ENCODE data around the gene PCP4. TPM values are rescaled to one million over a fixed set of nuclear protein-coding genes. Genes with fewer than 3 reads are reported as not detected.

The PCP4 gene
- total RNA-seq, 4 donors from 2014 or later: 67.9 to 318 (median 238) TPM

- no peak for DNase-seq
- intact Hi-C loops (cut with DNase I): no loop called here
- Histone ChIP-seq H3K36me3 (no peaks in the 10 kb centered on the region), H3K4me3 (replicated peaks in 1 of 3) (no peak overlapping the region), H3K27ac (no peak overlapping the region), H3K4me1 (no peaks in the 10 kb centered on the region), H3K27me3 (no peaks in the 10 kb centered on the region), H3K9me3 (no peaks in the 10 kb centered on the region)
- 91 to 93% methylated on average over 4 of the region's 4 CpGs for WGBS, 2 donors
- TF ChIP-seq, protein P1, sequence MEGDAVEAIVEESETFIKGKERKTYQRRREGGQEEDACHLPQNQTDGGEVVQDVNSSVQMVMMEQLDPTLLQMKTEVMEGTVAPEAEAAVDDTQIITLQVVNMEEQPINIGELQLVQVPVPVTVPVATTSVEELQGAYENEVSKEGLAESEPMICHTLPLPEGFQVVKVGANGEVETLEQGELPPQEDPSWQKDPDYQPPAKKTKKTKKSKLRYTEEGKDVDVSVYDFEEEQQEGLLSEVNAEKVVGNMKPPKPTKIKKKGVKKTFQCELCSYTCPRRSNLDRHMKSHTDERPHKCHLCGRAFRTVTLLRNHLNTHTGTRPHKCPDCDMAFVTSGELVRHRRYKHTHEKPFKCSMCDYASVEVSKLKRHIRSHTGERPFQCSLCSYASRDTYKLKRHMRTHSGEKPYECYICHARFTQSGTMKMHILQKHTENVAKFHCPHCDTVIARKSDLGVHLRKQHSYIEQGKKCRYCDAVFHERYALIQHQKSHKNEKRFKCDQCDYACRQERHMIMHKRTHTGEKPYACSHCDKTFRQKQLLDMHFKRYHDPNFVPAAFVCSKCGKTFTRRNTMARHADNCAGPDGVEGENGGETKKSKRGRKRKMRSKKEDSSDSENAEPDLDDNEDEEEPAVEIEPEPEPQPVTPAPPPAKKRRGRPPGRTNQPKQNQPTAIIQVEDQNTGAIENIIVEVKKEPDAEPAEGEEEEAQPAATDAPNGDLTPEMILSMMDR (IDR thresholded peaks at IDR 0.05): no peak
- TF ChIP-seq POLR2A (IDR thresholded peaks at IDR 0.05): no peak
Measured at GRCh38 chr21:39955326-39955725, 88.1 kb downstream of the PCP4 start.

DNA sequence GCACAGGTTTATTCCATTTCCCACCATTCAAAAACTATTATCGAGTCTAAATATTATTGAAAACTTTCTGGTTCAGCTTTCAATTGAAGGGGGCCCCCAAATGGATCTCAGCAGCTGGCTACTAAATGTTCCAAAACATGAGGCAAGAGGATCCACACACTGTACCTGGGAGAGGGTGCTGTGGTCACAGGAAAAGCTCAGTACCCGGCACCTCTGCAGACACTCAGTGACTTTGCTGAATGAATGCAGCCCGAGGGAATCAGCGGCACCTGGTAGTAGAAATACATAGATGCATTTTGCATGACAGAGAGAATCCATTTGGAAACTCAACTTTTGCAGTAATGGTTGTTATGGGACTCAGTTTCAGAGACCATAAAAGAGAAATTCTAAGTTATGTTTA, 89.3 kb downstream of the PCP4 start:
- H3K4me3 ChIP-seq (replicated peaks in 1 of 3): no peak overlapping the region
- no peaks in the 10 kb centered on the region for H3K9me3 ChIP-seq
- TF ChIP-seq, protein P1 (IDR thresholded peaks at IDR 0.05): no peak
- no peak for TF ChIP-seq POLR2A (IDR thresholded peaks at IDR 0.05)
- H3K36me3 ChIP-seq: no peaks in the 10 kb centered on the region
- no peak for DNase-seq
- intact Hi-C loops (cut with DNase I): no loop called here
- no peak overlapping the region for H3K27ac ChIP-seq
- H3K4me1 ChIP-seq: no peaks in the 10 kb centered on the region
- 95 to 98% methylated on average over 4 of the region's 4 CpGs for WGBS, 2 donors
- H3K27me3 ChIP-seq: no peaks in the 10 kb centered on the region

- Histone ChIP-seq H3K9me3 (no peaks in the 10 kb centered on the region), H3K27me3 (no peaks in the 10 kb centered on the region), H3K4me3 (replicated peaks in 1 of 3) (no peak overlapping the region), H3K36me3 (no peaks in the 10 kb centered on the region), H3K27ac (no peak overlapping the region), H3K4me1 (no peaks in the 10 kb centered on the region)
- intact Hi-C loops (cut with DNase I): no loop called here
- no peak for TF ChIP-seq POLR2A (IDR thresholded peaks at IDR 0.05)
- no peak for DNase-seq
- 94 to 98% methylated on average over 2 of the region's 2 CpGs for WGBS, 2 donors
Measured at GRCh38 chr21:39958731-39959130, 91.5 kb downstream of the PCP4 start.

DNA sequence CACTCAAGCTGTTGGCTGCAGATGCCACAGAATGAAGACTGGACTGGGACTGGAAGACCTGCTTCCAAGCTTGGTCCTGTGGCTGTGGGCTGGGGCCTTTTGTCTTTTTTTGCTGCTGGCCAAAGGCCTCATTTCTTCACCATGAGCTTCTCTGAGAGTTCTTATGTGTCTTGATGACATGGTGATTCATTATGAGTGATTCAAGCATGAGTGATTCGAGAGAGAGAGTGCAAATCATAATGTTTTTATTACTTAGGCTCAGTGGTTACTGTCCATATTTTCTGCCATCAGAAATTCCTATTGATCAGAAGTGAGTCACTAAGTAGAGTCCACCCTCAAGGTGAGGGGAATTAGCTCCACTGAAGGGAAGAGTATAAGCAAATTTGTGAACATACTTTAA, 94.0 kb downstream of the PCP4 start:
- no peak for DNase-seq
- 61 to 87% methylated on average over 1 of the region's 1 CpG for WGBS, 2 donors
- Histone ChIP-seq H3K9me3 (no peaks in the 10 kb centered on the region), H3K4me3 (replicated peaks in 1 of 3) (no peak overlapping the region), H3K27ac (no peak overlapping the region), H3K27me3 (no peaks in the 10 kb centered on the region), H3K36me3 (no peaks in the 10 kb centered on the region), H3K4me1 (no peaks in the 10 kb centered on the region)
- TF ChIP-seq, protein P1 (IDR thresholded peaks at IDR 0.05): no peak
- TF ChIP-seq POLR2A (IDR thresholded peaks at IDR 0.05): no peak
- intact Hi-C loops (cut with DNase I): no loop called here

- intact Hi-C loops (cut with DNase I): no loop called here
- H3K9me3 ChIP-seq: no peaks in the 10 kb centered on the region
- TF ChIP-seq POLR2A (IDR thresholded peaks at IDR 0.05): no peak
- TF ChIP-seq, protein P1 (IDR thresholded peaks at IDR 0.05): no peak
- no peak overlapping the region for H3K27ac ChIP-seq
- H3K36me3 ChIP-seq: no peaks in the 10 kb centered on the region
- no peak for DNase-seq
- no peaks in the 10 kb centered on the region for H3K27me3 ChIP-seq
- H3K4me1 ChIP-seq: no peaks in the 10 kb centered on the region
- H3K4me3 ChIP-seq (replicated peaks in 1 of 3): no peak overlapping the region
- WGBS, 2 donors: 38 to 39% methylated on average over 1 of the region's 1 CpG
Measured at GRCh38 chr21:39965026-39965425, 97.8 kb downstream of the PCP4 start.

GRCh38 chr21:39966786-39967185, 99.5 kb downstream of the PCP4 start:
- Histone ChIP-seq H3K27ac (no peak overlapping the region), H3K27me3 (no peaks in the 10 kb centered on the region), H3K9me3 (no peaks in the 10 kb centered on the region), H3K36me3 (no peaks in the 10 kb centered on the region), H3K4me3 (replicated peaks in 1 of 3) (no peak overlapping the region), H3K4me1 (no peaks in the 10 kb centered on the region)
- no peak for TF ChIP-seq POLR2A (IDR thresholded peaks at IDR 0.05)
- TF ChIP-seq, protein P1 (IDR thresholded peaks at IDR 0.05): no peak
- no peak for DNase-seq
- intact Hi-C loops (cut with DNase I): no loop called here
- WGBS, 2 donors: 85 to 90% methylated on average over 2 to 3 of the region's 3 CpGs

All from thyroid gland (tissue), 4 donors.